SK-N-DZ (cell line): ENCODE results near the gene ZNF280D. TPM values are rescaled to one million over a fixed set of nuclear protein-coding genes. Genes with fewer than 3 reads are reported as not detected.
"Not testable (repeated sequence)": the region's sequence is repeated elsewhere in the genome, so short reads cannot be mapped to it uniquely, and the experiment has no call there.

Experiments
- DNase-seq: peaks from one replicate; pipeline ENCODE4 v3.0.0-alpha.2; 2015; ENCODE audit warnings: low spot score
- polyA plus RNA-seq, 2 experiments: library from polyadenylated mRNA; depleted of rRNA; stranded (reverse); fragments of >200 nt; gene quantifications; 2 replicates each; pipeline ENCODE4 v1.2.3, GENCODE V29; 2014

Gene ZNF280D
- 18.8 and 26.3 TPM in 2 replicates for polyA plus RNA-seq (2014; cell fraction: cytosol; rRNA removed)
- 31.1 and 40.7 TPM in 2 replicates for polyA plus RNA-seq (2014; cell fraction: nucleus; rRNA removed)

- peak; percentile 87 for DNase-seq
These were observed at the start of gene ZNF280D for GRCh38 chr15:56733136-56734012. Gene ZNF280D, minus strand, starts transcription at chr15:56733509. Its CDS starts 26,400 bp downstream, at chr15:56707109.

GRCh38 chr15:56782306-56782705 is 49.0 kb upstream of the ZNF280D start:
- no peak for DNase-seq

- no peak for DNase-seq
These were observed 48.4 kb upstream of the ZNF280D start for GRCh38 chr15:56781666-56782065.

GRCh38 chr15:56780102-56780725 is 46.9 kb upstream of the ZNF280D start:
- not testable (repeated sequence) for DNase-seq

GRCh38 chr15:56779449-56779848 is 46.1 kb upstream of the ZNF280D start:
- not testable (repeated sequence) for DNase-seq

- no peak for DNase-seq
These were observed 45.5 kb upstream of the ZNF280D start for GRCh38 chr15:56778761-56779160.

- DNase-seq: no peak
These were observed 43.5 kb upstream of the ZNF280D start for GRCh38 chr15:56776839-56777238.

- no peak for DNase-seq
These were observed 42.3 kb upstream of the ZNF280D start for GRCh38 chr15:56775641-56776040.

- DNase-seq: no peak
These were observed 41.0 kb upstream of the ZNF280D start for GRCh38 chr15:56774356-56774755.

GRCh38 chr15:56772868-56773639 is 39.7 kb upstream of the ZNF280D start:
- no peak for DNase-seq

- DNase-seq: no peak
These were observed 36.9 kb upstream of the ZNF280D start for GRCh38 chr15:56770173-56770572.

- no peak for DNase-seq
These were observed 34.0 kb upstream of the ZNF280D start for GRCh38 chr15:56767315-56767714.

- DNase-seq: no peak
These were observed 31.9 kb upstream of the ZNF280D start for GRCh38 chr15:56765251-56765650.

- DNase-seq: no peak
These were observed 30.0 kb upstream of the ZNF280D start for GRCh38 chr15:56763141-56763895.

GRCh38 chr15:56760186-56760585 is 26.9 kb upstream of the ZNF280D start:
- no peak for DNase-seq

- no peak for DNase-seq
These were observed 26.1 kb upstream of the ZNF280D start for GRCh38 chr15:56759450-56759845.

- no peak for DNase-seq
These were observed 25.6 kb upstream of the ZNF280D start for GRCh38 chr15:56758770-56759449.

- no peak for DNase-seq
These were observed 24.6 kb upstream of the ZNF280D start for GRCh38 chr15:56757875-56758274.

- no peak for DNase-seq
These were observed 21.6 kb upstream of the ZNF280D start for GRCh38 chr15:56754772-56755370.

GRCh38 chr15:56752986-56753385 is 19.7 kb upstream of the ZNF280D start:
- DNase-seq: no peak
